A673 (cell line): ENCODE measurements around the gene LCORL. TPM values are rescaled to one million over a fixed set of nuclear protein-coding genes. Genes with fewer than 3 reads are reported as not detected.
A peak's percentile ranks its signal among the peaks of the same experiment; 100 is the strongest.
"Not testable (repeated sequence)": the region's sequence is repeated elsewhere in the genome, so short reads cannot be mapped to it uniquely, and the experiment has no call there.

ENCODE experiments used
- BruUV-seq: library from RNA; stranded (reverse); fragments of 400-500 nt; replicated peaks from 2 replicates; lab custom pipeline; 2021; lab: Mats Ljungman, UMichigan
- CTCF ChIA-PET: fragments of 300-600 bp; sonication (Branson Sonifier 250); formaldehyde crosslinking; loops from one replicate; lab custom pipeline; 2022; ENCODE audit warnings: antibody characterized with exemption; lab: Charles Lee
- POLR2A ChIA-PET: fragments of 300-600 bp; sonication (Branson Sonifier 250); formaldehyde crosslinking; loops from one replicate; lab custom pipeline; 2022; ENCODE audit warnings: antibody characterized with exemption; ENCODE audit not compliant: low non-redundant PET; lab: Charles Lee
- DNase-seq: peaks from one replicate; pipeline ENCODE4 v3.0.0-alpha.2; 2015; ENCODE audit warnings: low spot score
- H3K27ac ChIP-seq: fragments of 200-600 bp; sonication (generic); 2 replicates; pipeline ENCODE4 v1.5.1; 2016; ENCODE audit warnings: mixed run types, low read depth, mild to moderate bottlenecking, mixed read lengths, antibody characterized with exemption, low read length; ENCODE audit not compliant: poor library complexity, severe bottlenecking
- H3K27me3 ChIP-seq: fragments of 200-600 bp; sonication (generic); replicated peaks from 2 replicates; pipeline ENCODE4 v1.6.1; 2017; ENCODE audit warnings: mixed run types, low read depth, mild to moderate bottlenecking, mixed read lengths, antibody characterized with exemption, low read length; ENCODE audit not compliant: insufficient read depth, poor library complexity
- H3K36me3 ChIP-seq: fragments of 200-600 bp; sonication (generic); 2 replicates; pipeline ENCODE4 v1.6.1; 2016; ENCODE audit warnings: mixed run types, mild to moderate bottlenecking, mixed read lengths, antibody characterized with exemption, low read length; ENCODE audit not compliant: insufficient read depth, poor library complexity, severe bottlenecking
- H3K4me1 ChIP-seq: fragments of 200-600 bp; sonication (generic); 2 replicates; pipeline ENCODE4 v1.6.1; 2017; ENCODE audit warnings: mixed run types, mild to moderate bottlenecking, mixed read lengths, antibody characterized with exemption, low read length; ENCODE audit not compliant: insufficient read depth, poor library complexity, severe bottlenecking
- H3K4me3 ChIP-seq: fragments of 200-600 bp; sonication (generic); 2 replicates; pipeline ENCODE4 v1.5.1; 2016; ENCODE audit warnings: low read depth, mixed run types, mild to moderate bottlenecking, mixed read lengths, low read length; ENCODE audit not compliant: poor library complexity, severe bottlenecking
- H3K9me3 ChIP-seq: fragments of 200-600 bp; sonication (generic); 2 replicates; pipeline ENCODE4 v1.6.1; 2016; ENCODE audit warnings: mixed run types, low read depth, mild to moderate bottlenecking, mixed read lengths, antibody characterized with exemption, low read length; ENCODE audit not compliant: poor library complexity, severe bottlenecking
- CTCF ChIP-seq: fragments of 300-800, 200-600 bp; sonication (generic); conservative IDR thresholded peaks from 2 replicates; pipeline ENCODE4 v1.5.1; 2017; ENCODE audit warnings: low read depth, mild to moderate bottlenecking, antibody characterized with exemption, low read length, moderate library complexity, mixed read lengths
- EZH2 ChIP-seq: fragments of 200-600 bp; sonication (generic); IDR thresholded peaks from 2 replicates; pipeline ENCODE4 v1.6.1; 2017; ENCODE audit warnings: borderline replicate concordance, low read depth, mild to moderate bottlenecking, mixed read lengths, antibody characterized with exemption, low read length; ENCODE audit not compliant: poor library complexity, severe bottlenecking
- intact Hi-C: fragments of 100-400 bp; cut with micrococcal nuclease; formaldehyde crosslinking; loops from one replicate; pipeline ENCODE4 v1.10.0; 2022; ENCODE audit not compliant: unreplicated experiment
- total RNA-seq: library from RNA; stranded (reverse); gene quantifications from 2 replicates; pipeline ENCODE4 v1.2.3, GENCODE V29; 2021

Gene LCORL
- total RNA-seq, 1 experiment from 2014 or later, result 29.7 TPM

- DNase-seq, result no peak
- no peaks in the 10 kb centered on the region for H3K9me3 ChIP-seq
- CTCF ChIA-PET, result no interaction called here
- no peaks in the 10 kb centered on the region for H3K27me3 ChIP-seq
- intact Hi-C loops, result no loop called here
- no TSS peak for BruUV-seq
- TF ChIP-seq CTCF (no peak), EZH2 (no peak)
- no peaks in the 10 kb centered on the region for H3K36me3 ChIP-seq
- no peak overlapping the region for H3K4me3 ChIP-seq
- peaks cover 13% of the 10 kb centered on the region for H3K4me1 ChIP-seq
- H3K27ac ChIP-seq, result no peak overlapping the region
- POLR2A ChIA-PET, result no interaction called here
Measured at GRCh38 chr4:18007625-18008024, 13.9 kb downstream of the LCORL start.

GRCh38 chr4:18006432-18006831 lies 15.1 kb downstream of the LCORL start:
- POLR2A ChIA-PET, intact Hi-C loops, H3K9me3 ChIP-seq, DNase-seq, CTCF ChIA-PET, H3K4me1 ChIP-seq, H3K27ac ChIP-seq, H3K36me3 ChIP-seq, H3K4me3 ChIP-seq, BruUV-seq, H3K27me3 ChIP-seq: not testable (repeated sequence)

- no TSS peak for BruUV-seq
- ChIA-PET POLR2A (no interaction called here), CTCF (interaction anchor here (0.6 kb wide), 1 partner anchor 27 kb away, joined by 4 read pairs; no protein-coding TSS in a partner anchor)
- peak; percentile 16 for DNase-seq
- Histone ChIP-seq H3K27me3 (no peaks in the 10 kb centered on the region), H3K27ac (no peak overlapping the region), H3K36me3 (no peaks in the 10 kb centered on the region), H3K4me3 (no peak overlapping the region), H3K9me3 (no peaks in the 10 kb centered on the region), H3K4me1 (no peaks in the 10 kb centered on the region)
- no peak for TF ChIP-seq EZH2
- no peak for TF ChIP-seq CTCF
- intact Hi-C loops, result no loop called here
Measured at GRCh38 chr4:17997129-17997528, 24.4 kb downstream of the LCORL start.

GRCh38 chr4:17995165-17995564 lies 26.4 kb downstream of the LCORL start:
- BruUV-seq, result no TSS peak

More at GRCh38 chr4:17995165-17995564, 26.4 kb downstream of the LCORL start:
- Histone ChIP-seq H3K36me3 (no peaks in the 10 kb centered on the region), H3K4me3 (no peak overlapping the region), H3K27ac (no peak overlapping the region), H3K4me1 (no peaks in the 10 kb centered on the region), H3K27me3 (no peaks in the 10 kb centered on the region), H3K9me3 (no peaks in the 10 kb centered on the region)
- intact Hi-C loops, result no loop called here
- ChIA-PET CTCF (no interaction called here), POLR2A (no interaction called here)
- TF ChIP-seq EZH2 (no peak), CTCF (no peak)
- no peak for DNase-seq
